MM.1S (cell line): ENCODE results near the gene ARHGEF7.

Experiments
- DNase-seq: peaks from one replicate; pipeline ENCODE4 v3.0.0-alpha.2; 2015
- H2AFZ ChIP-seq: fragments of 300-600 bp; sonication (generic); 2 replicates; pipeline ENCODE4 v1.6.0; 2016; ENCODE audit warnings: antibody characterized with exemption, low read length
- H3F3A ChIP-seq: fragments of 300-600 bp; sonication (generic); 2 replicates; pipeline ENCODE4 v1.6.1; 2016; ENCODE audit warnings: mild to moderate bottlenecking, antibody characterized with exemption, low read length, moderate library complexity, mixed read lengths; ENCODE audit not compliant: insufficient read depth
- H3K27ac ChIP-seq: fragments of 300-600 bp; sonication (generic); 2 replicates; pipeline ENCODE4 v1.5.1; 2016; ENCODE audit warnings: mild to moderate bottlenecking, low read length
- H3K27me3 ChIP-seq: fragments of 300-600 bp; sonication (generic); replicated peaks from 2 replicates; pipeline ENCODE4 v1.6.0; 2016; ENCODE audit warnings: low read length; ENCODE audit not compliant: insufficient read depth
- H3K36me3 ChIP-seq: fragments of 300-600 bp; sonication (generic); replicated peaks from 2 replicates; pipeline ENCODE4 v1.6.1; 2016; ENCODE audit warnings: mild to moderate bottlenecking, low read length, mixed read lengths; ENCODE audit not compliant: insufficient read depth
- H3K4me1 ChIP-seq: fragments of 300-600 bp; sonication (generic); 2 replicates; pipeline ENCODE4 v1.6.1; 2016; ENCODE audit warnings: low read length, mixed read lengths
- H3K4me2 ChIP-seq: fragments of 300-600 bp; sonication (generic); 2 replicates; pipeline ENCODE4 v1.6.0; 2016; ENCODE audit warnings: low read depth, low read length
- H3K4me3 ChIP-seq: fragments of 300-600 bp; sonication (generic); 2 replicates; pipeline ENCODE4 v1.5.1; 2016; ENCODE audit warnings: low read length, mixed read lengths
- H3K79me2 ChIP-seq: fragments of 300-600 bp; sonication (generic); 2 replicates; pipeline ENCODE4 v1.6.1; 2016; ENCODE audit warnings: mixed run types, low read length, mixed read lengths
- H3K9ac ChIP-seq: fragments of 300-600 bp; sonication (generic); 2 replicates; pipeline ENCODE4 v1.6.1; 2016; ENCODE audit warnings: low read length, mixed read lengths
- H3K9me2 ChIP-seq: fragments of 300-600 bp; sonication (generic); replicated peaks from 2 replicates; pipeline ENCODE4 v1.6.1; 2016; ENCODE audit warnings: mild to moderate bottlenecking, low read length, mixed read lengths; ENCODE audit not compliant: insufficient read depth
- H3K9me3 ChIP-seq: fragments of 300-600 bp; sonication (generic); replicated peaks from 2 replicates; pipeline ENCODE4 v1.6.1; 2016; ENCODE audit warnings: mild to moderate bottlenecking, low read length, mixed read lengths; ENCODE audit not compliant: insufficient read depth
- H4K20me1 ChIP-seq: fragments of 300-600 bp; sonication (generic); 2 replicates; pipeline ENCODE4 v1.6.1; 2016; ENCODE audit warnings: mild to moderate bottlenecking, low read length, moderate library complexity, mixed read lengths; ENCODE audit not compliant: insufficient read depth
- CTCF ChIP-seq: fragments of 300-600 bp; sonication (generic); IDR thresholded peaks from 2 replicates; pipeline ENCODE4 v1.5.1; 2016; ENCODE audit warnings: antibody characterized with exemption, low read length, mixed read lengths
- EZH2 ChIP-seq: fragments of 300-600 bp; sonication (generic); optimal IDR thresholded peaks from 2 replicates; pipeline ENCODE3; 2017; ENCODE audit warnings: low read depth, mild to moderate bottlenecking, antibody characterized with exemption, low read length, mixed read lengths
- EZH2phosphoT487 ChIP-seq: fragments of 300-600 bp; sonication (generic); IDR thresholded peaks from 2 replicates; pipeline ENCODE4 v1.6.1; 2018; ENCODE audit warnings: antibody characterized with exemption, low read length

Gene ARHGEF7

GRCh38 chr13:111325146-111325890 lies 210.2 kb downstream of the ARHGEF7 start:
- Histone ChIP-seq H3K9ac (no peak overlapping the region), H3K79me2 (no peaks in the 10 kb centered on the region), H3K4me2 (no peak overlapping the region), H3K9me2 (no peaks in the 10 kb centered on the region), H3K27me3 (no peaks in the 10 kb centered on the region), H3K27ac (no peak overlapping the region), H3K4me1 (no peaks in the 10 kb centered on the region), H3K9me3 (no peaks in the 10 kb centered on the region), H4K20me1 (no peaks in the 10 kb centered on the region), H3K36me3 (no peaks in the 10 kb centered on the region), H3K4me3 (no peak overlapping the region), H2AFZ (no peak overlapping the region), H3F3A (no peaks in the 10 kb centered on the region)
- DNase-seq = no peak
- TF ChIP-seq EZH2phosphoT487 = no peak
- no peak for TF ChIP-seq CTCF
- TF ChIP-seq EZH2 = no peak

GRCh38 chr13:111325941-111326620 lies 211.0 kb downstream of the ARHGEF7 start:
- no peaks in the 10 kb centered on the region for H3K9me3 ChIP-seq

GRCh38 chr13:111326621-111326965 lies 211.5 kb downstream of the ARHGEF7 start:
- H3K4me1 ChIP-seq = no peaks in the 10 kb centered on the region
- H3K9ac ChIP-seq = no peak overlapping the region
- H3K9me2 ChIP-seq = no peaks in the 10 kb centered on the region
- DNase-seq = no peak
- no peaks in the 10 kb centered on the region for H3K36me3 ChIP-seq
- no peak overlapping the region for H3K4me3 ChIP-seq
- no peak overlapping the region for H3K4me2 ChIP-seq
- H3K27ac ChIP-seq = no peak overlapping the region
- TF ChIP-seq EZH2 (no peak), CTCF (no peak), EZH2phosphoT487 (no peak)
- no peak overlapping the region for H2AFZ ChIP-seq
- H3K79me2 ChIP-seq = no peaks in the 10 kb centered on the region
- no peaks in the 10 kb centered on the region for H3K27me3 ChIP-seq
- no peaks in the 10 kb centered on the region for H3K9me3 ChIP-seq
- H3F3A ChIP-seq = no peaks in the 10 kb centered on the region
- no peaks in the 10 kb centered on the region for H4K20me1 ChIP-seq

More at GRCh38 chr13:111325941-111326620, 211.0 kb downstream of the ARHGEF7 start:
- Histone ChIP-seq H3K36me3 (no peaks in the 10 kb centered on the region), H3K27me3 (no peaks in the 10 kb centered on the region), H4K20me1 (no peaks in the 10 kb centered on the region), H3K9me2 (no peaks in the 10 kb centered on the region), H3F3A (no peaks in the 10 kb centered on the region), H3K4me2 (no peak overlapping the region), H3K27ac (no peak overlapping the region), H2AFZ (no peak overlapping the region), H3K4me3 (no peak overlapping the region), H3K79me2 (no peaks in the 10 kb centered on the region), H3K4me1 (no peaks in the 10 kb centered on the region), H3K9ac (no peak overlapping the region)
- no peak for DNase-seq
- TF ChIP-seq EZH2phosphoT487 (no peak), CTCF (no peak), EZH2 (no peak)
